ENCODE measurements around the gene SIRPA. TPM values are rescaled to one million over a fixed set of nuclear protein-coding genes. Genes with fewer than 3 reads are reported as not detected.

Gene SIRPA
- total and polyA plus RNA-seq, 2 of the 8 experiments (the other 6 are each of a cell fraction or from before 2014, with no cell fraction given), result 3.9 to 4.3 TPM

DNA sequence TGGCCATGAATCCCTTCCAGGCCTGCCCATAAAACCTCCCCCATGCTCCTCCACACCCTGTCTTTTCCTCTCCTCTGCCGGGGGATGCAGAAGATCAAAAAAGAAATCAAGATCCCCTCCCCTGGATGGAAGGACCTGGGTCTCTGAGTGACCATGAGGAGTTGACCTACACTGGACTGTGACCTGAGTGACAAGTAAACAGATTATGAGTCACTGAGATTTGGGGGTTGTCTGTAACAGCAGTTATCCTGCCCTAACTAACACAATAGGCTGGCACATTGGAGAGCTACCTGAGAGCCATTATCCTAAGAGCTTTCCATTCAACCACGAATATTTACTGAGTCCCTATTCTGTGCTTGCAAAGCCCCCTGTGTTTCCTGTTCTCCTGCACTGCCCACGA, 28.4 kb upstream of the SIRPA start:
- H3K79me2 ChIP-seq (ENCODE audit: control insufficient read depth in 1 of 2, insufficient read depth in 2 of 2, low read length in 2 of 2), result no peaks in the 10 kb centered on the region
- no peak for FAIRE-seq
- no peak overlapping the region for H2BK120ac ChIP-seq (replicated peaks; ENCODE audit: low read depth, low read length)
- H3K4me3 ChIP-seq (ENCODE audit: extremely low read depth in 1 of 4, insufficient read depth in 2 of 4, low read depth in 3 of 4, low read length in 4 of 4), result no peak overlapping the region
- no peak overlapping the region for H4K5ac ChIP-seq (ENCODE audit: insufficient read length, low read depth, low read length)
- H3K4me1 ChIP-seq (replicated peaks in 1 of 4; ENCODE audit: control insufficient read depth in 3 of 4, insufficient read depth in 4 of 4, low read length in 3 of 4), result peaks cover 0 to 3% (median 0%) of the 10 kb centered on the region in 4 experiments; a peak in 3 of 7 replicates
- no peak overlapping the region for H2BK20ac ChIP-seq (ENCODE audit: low read length)
- H4K8ac ChIP-seq (ENCODE audit: extremely low read depth, insufficient read depth, low read length), result no peak overlapping the region
- H3K27me3 ChIP-seq (replicated peaks in 1 of 4; ENCODE audit: control insufficient read depth in 3 of 4, extremely low read depth in 1 of 4, insufficient read depth in 3 of 4, low read length in 3 of 4), result no peaks in the 10 kb centered on the region
- H3K23ac ChIP-seq (ENCODE audit: insufficient read length), result no peak overlapping the region
- no peak overlapping the region for H2BK12ac ChIP-seq (ENCODE audit: low read depth, low read length)
- TF ChIP-seq RBBP5 (IDR thresholded peaks at IDR 0.05; ENCODE audit: borderline replicate concordance, low read depth, low read length), result no peak
- no peak for TF ChIP-seq KDM4A (IDR thresholded peaks at IDR 0.05; ENCODE audit: low read depth, low read length, severe bottlenecking)
- no peak for TF ChIP-seq BCL11A (IDR thresholded peaks at IDR 0.05; ENCODE audit: low read depth in 2 of 2, low read length in 2 of 2)
- no peak overlapping the region for H4K91ac ChIP-seq (replicated peaks; ENCODE audit: insufficient read length, low read length)
- H3K9ac ChIP-seq (replicated peaks in 1 of 4; ENCODE audit: extremely low read depth in 1 of 4, low read depth in 3 of 4, low read length in 3 of 4), result no peak overlapping the region
- H3K4me2 ChIP-seq (ENCODE audit: insufficient read depth in 1 of 2, low read depth in 2 of 2, low read length in 2 of 2), result no peak overlapping the region
- no peaks in the 10 kb centered on the region for H3K79me1 ChIP-seq (ENCODE audit: low read depth, low read length)
- no peak overlapping the region for H3K27ac ChIP-seq (ENCODE audit: low read depth, low read length)
- no peaks in the 10 kb centered on the region; the same call in 1 of the 2 replicates for H3K23me2 ChIP-seq (ENCODE audit: low read depth, low read length)
- ChIA-PET POLR2A (ENCODE audit: partially characterized antibody) (interaction anchor here (0.9 kb wide), 1 partner anchor 17 kb away, joined by 3 read pairs; no protein-coding TSS in a partner anchor), CTCF (ENCODE audit: partially characterized antibody) (interaction anchor here (1.0 to 1.6 kb wide), 4 partner anchors 9 to 76 kb away, joined by 3 to 4 read pairs (median 4); no protein-coding TSS in a partner anchor)
- no peaks in the 10 kb centered on the region for H4K20me1 ChIP-seq (replicated peaks in 1 of 2; ENCODE audit: control insufficient read depth in 1 of 2, insufficient read depth in 2 of 2, low read length in 2 of 2)
- no peak overlapping the region for H2BK15ac ChIP-seq (ENCODE audit: low read length)
- no peak overlapping the region for H3K14ac ChIP-seq (ENCODE audit: insufficient read length)
- H3K18ac ChIP-seq (ENCODE audit: extremely low read depth, low read length), result no peak overlapping the region
- H3K9me3 ChIP-seq (ENCODE audit: insufficient read depth in 2 of 2, low read depth in 1 of 2, low read length in 1 of 2), result no peaks in the 10 kb centered on the region
- no peak overlapping the region for H3K4ac ChIP-seq (replicated peaks; ENCODE audit: insufficient read length, low read depth, low read length)
- DNase-seq (ENCODE audit: low read depth in 1 of 2, low spot score in 2 of 2), result no peak
- 72% methylated on average over 3 of the region's 3 CpGs; no CpG with 5 or more reads in 1 of the 2 experiments for WGBS, 2 experiments (ENCODE audit: extremely low coverage in 1 of 2, insufficient coverage in 1 of 2, insufficient read length in 1 of 2, insufficient replicate concordance in 2 of 2, low coverage in 1 of 2, low lambda C conversion rate in 2 of 2, missing lambda C conversion rate in 1 of 2)
- no peak overlapping the region for H2BK5ac ChIP-seq (ENCODE audit: low read depth, low read length)
- H3K36me3 ChIP-seq (ENCODE audit: control insufficient read depth in 2 of 4, insufficient read depth in 4 of 4, low read length in 3 of 4), result no peaks in the 10 kb centered on the region
- no peak overlapping the region for H2AFZ ChIP-seq (ENCODE audit: low read length)
- no peak overlapping the region for H2AK5ac ChIP-seq (ENCODE audit: low read depth, low read length)
- no peak overlapping the region for H3K56ac ChIP-seq (replicated peaks; ENCODE audit: insufficient read length, low read depth, low read length)
